ENCODE measurements around the gene ZDHHC3.

ZDHHC3 gene

DNA sequence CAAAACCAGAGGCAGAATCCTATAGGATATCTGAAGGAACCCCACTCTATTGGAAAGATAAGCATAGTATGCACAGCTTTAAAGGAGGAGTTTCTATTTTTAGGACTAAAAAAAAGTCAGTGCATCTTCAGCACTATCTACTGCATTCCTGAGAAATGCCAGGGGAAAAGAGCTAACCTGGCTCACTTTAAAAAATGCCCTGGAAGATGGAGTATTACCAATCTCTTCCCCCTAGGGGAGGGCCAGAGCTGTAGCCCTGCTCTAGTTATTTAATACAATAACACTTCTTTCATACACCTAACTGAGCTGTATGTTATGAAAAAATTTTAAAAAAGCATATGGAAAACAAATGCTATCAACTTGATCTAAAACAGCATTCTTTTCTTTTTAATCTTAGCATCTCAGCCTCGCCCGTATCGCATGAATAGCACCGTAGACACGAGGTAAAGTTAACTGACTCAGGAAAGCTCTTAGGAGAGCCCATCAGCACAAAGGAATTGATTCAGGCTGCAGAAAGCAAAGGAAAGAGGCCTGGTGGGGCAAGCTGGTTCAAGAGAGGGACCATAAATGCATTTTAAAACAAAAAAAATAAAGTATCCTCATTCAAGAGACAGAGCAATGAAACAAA, 51.4 kb downstream of the ZDHHC3 start:
- DNase-seq: no peak

DNA sequence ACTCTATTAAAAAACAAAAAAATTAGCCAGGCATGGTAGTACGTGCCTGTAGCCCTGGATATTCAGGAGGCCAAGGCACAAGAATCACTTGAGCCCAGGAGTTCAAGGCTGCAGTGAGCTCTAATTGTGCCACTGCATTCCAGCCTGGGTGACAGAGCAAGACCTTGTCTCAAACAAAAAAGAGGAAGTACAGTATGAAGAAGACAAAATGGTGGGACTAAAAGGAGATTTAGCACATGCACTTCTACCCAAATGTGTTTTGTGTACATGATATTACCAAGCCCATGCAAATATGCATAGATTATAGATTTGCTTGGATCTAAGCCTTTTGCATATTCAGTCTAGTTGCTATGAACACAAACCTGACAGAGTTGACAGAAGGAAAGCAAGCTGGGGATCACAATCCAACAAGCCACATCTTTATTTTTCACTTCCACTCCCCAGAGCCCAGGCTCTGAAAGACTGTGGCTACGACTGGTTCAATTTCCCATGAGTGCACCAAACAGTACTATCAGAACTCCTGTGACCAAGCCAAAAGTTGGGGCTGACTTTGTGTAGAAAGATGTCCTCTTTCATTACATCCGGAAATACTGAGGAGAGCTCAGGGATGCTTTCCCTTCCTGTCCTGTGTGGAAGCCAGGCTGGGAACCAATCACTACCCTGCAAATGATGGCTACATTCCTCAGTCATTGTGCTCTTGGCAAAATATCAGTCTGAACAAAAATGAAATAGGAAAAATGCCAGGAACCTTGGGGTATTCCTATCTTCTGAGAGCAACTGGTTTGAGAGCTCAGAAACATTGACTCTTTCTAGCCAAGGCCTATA, 52.1 kb downstream of the ZDHHC3 start:
- DNase-seq: no peak

DNA sequence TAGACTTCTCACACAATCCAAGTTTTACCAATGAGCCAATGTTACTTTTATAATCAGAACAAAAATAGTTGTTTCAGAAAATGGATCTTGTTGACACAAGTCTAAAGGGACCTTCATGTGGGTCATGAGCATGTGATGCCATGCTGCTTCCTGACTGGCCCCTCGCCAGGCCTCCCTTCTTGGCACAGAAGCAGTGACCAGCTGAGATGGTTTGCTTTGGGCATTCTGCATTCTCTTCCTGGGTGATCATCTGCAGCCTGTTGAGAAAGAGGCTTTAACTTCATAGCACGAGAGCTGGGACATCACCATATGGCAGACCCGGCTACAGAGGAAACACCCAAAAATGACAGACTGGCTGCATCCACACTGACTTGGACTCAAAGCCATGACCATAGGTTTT, 55.9 kb downstream of the ZDHHC3 start:
- no peak for DNase-seq

DNA sequence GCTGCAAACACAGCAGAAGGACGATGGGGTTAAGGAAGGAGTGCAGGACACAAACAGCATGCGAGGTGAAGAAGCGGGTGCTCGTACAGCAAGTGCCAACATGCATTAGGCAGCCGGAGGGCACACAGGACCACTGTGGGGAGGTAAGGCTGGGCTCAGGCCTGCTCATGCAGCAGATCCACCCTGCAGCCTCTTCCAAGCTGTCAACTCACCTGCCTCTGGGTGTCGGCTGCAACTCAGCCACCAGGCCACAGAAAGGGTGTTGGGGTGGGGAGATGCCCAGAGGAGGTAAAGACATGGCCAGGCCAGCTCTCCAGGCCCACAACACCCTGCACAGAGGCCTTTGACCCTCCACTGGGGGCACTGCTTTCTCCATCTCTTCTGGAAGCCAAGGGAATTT, 57.4 kb downstream of the ZDHHC3 start:
- no peak for DNase-seq

DNA sequence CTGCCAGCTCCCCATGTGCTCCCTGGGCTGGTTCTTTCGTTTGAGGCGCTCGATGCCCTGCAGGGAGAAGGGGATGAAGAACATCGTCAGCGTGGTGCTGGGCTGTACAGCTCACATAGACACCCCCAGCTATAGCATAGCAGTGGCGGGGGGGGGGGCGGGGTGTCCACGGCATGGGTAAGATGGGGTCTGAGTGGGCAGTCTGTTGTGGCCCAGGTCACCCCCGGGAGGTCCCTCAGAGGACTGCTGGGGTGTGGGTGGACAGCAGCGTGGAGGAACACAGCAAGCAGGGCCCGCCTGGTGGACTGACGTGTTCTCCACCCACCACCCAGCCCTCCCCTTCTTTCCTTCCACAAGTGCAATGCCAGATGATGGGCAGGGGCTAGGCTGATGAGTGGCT, 57.9 kb downstream of the ZDHHC3 start:
- no peak for DNase-seq

DNA sequence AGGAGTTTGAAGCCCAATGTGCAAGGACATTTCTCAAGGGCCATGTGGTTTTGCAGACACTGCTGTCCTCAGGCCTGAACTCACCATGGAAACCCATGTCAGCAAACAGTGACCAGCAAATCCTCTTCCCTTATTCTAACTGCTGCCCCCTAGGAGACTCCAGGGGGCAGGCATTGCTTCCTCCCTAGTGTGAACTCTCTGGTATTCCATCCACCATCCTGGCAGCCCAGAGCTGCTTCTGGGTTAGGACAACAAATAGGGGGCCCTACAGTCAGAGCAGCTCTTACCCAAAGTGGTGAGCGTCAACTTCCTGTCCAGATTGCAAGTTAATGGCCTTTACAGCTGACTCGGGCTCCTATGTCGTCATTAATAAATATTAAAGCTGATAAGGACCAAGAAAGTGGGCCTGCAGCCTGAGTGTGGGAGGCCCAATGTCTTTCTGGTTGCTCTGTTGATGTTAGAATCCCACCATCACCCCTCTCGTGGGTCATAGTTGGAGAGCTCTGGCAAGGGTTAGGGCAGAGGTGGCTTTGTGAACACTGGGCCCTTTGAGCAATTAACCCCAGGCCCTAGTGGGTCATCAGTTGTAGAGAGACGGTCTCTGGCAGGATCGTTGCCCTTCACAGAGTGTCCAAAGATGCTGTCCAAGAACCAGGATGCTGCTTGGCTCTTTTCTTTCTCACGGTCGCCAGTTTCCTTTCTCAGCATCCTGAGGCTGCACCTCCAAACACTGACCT, 60.1 kb downstream of the ZDHHC3 start:
- DNase-seq: no peak

DNA sequence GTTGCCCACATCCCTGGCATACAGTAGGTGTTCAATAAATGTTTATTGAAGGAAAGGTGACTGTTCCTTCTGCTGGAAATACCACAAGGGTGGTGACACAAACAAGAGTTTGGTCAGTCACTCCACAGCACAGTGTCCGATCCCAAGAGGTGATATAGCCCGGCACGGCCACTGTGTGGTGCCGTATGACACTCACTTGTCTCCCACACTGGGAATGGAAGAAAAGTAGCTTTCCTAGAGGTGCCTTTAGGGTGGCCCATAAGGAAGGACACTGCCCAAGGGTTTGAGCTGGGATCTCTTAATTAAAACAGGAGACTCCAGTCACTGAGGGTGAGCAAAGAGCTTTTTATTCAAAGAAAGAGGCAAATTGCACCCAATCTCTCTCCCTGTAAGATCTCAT, 61.0 kb downstream of the ZDHHC3 start:
- DNase-seq: no peak

DNA sequence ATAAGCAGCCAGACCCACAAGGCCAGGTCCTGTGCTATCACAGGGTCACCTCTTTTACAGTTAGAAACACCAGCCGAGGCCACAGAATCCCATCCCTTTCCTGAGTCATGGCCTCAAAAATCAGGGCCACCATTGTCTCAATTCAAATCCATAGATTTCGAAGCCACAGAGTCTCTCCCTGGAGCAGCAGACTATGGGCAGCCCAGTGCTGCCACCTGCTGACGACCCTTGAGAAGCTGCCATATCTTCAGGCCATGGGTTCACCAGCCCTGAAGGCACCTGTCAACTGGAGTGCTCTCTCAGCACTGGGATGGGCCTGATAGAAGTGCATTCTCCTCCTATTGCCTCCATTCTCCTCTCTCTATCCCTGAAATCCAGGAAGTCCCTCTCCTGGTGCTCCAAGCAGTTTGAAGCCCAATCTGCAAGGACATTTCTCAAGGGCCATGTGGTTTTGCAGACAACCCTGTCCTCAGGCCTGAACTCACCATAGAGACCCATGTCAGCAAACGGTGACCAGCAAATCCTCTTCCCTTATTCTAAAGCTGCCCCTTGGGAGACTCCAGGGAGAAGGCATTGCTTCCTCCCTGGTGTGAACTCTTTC, 62.0 kb downstream of the ZDHHC3 start:
- DNase-seq: peak; percentile 77

DNA sequence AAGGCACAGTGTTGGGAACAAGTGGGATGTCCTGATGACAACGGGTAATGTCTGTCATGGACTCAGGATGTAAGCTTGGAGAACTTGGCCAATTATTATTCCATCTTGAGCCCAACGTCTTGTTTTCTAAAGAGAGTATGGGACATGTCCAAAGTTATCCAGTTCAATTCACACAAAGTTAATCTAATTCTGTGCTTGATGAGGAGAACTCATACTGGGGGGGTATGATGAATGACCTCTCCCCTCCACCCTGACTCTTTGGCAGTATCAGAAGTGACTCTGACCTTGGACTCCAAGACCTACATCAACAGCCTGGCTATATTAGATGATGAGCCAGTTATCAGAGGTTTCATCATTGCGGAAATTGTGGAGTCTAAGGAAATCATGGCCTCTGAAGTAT, 65.3 kb downstream of the ZDHHC3 start:
- DNase-seq: no peak

DNA sequence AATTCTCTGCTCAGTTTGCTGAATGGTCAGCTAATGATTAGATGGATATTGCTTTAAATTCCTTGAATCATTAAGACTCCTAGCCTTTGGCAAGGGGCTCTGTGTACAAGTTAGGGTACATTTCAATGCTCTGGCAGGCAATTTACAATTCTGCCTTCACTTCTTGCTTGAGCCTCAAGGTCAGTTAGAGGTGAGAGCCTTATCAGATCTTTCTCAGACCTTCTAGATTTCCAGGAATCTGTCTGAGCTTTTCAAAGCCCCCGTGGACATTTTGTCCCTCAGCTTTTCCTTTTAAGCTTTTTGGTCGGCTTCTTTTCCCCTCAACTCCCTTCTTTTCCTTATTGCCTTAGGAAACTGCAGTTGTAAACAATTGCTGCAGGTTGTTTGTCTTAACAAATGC, 66.9 kb downstream of the ZDHHC3 start:
- no peak for DNase-seq

DNA sequence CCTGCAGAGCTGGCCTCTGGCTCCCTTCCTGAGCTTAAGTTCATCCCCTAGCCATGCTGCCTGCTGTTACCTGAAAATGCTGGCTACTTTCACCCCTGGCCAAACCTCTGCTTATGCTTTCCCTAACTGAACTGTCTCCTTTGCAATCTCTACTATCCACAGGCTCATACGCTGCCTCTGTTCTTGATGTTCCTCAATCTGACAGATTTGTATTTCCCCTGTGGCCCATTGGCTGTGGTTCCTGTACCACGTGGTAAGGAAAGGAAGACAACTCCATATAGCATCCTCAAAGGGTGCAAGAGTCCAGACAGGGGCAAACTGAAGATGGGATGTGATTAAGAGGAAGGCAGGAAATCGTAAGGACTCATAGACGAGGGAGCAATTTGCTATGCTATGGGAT, 68.4 kb downstream of the ZDHHC3 start:
- no peak for DNase-seq

DNA sequence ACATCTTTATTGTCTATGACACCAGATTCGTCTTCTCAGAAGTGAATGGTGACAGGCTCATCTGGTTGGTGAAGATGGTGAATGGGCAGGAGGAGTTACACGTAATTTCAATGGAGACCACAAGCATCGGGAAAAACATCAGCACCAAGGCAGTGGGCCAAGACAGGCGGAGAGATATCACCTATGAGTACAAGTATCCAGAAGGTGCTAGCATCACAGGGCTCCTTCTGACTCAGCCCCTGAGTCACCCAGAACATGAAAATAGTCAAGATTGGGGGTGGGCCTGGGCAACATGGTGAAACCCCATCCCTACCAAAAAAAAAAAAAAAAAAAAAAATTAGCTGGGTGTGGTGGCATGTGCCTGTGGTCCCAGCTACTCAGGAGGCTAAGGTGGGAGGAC, 69.0 kb downstream of the ZDHHC3 start:
- peak; percentile 24 for DNase-seq

DNA sequence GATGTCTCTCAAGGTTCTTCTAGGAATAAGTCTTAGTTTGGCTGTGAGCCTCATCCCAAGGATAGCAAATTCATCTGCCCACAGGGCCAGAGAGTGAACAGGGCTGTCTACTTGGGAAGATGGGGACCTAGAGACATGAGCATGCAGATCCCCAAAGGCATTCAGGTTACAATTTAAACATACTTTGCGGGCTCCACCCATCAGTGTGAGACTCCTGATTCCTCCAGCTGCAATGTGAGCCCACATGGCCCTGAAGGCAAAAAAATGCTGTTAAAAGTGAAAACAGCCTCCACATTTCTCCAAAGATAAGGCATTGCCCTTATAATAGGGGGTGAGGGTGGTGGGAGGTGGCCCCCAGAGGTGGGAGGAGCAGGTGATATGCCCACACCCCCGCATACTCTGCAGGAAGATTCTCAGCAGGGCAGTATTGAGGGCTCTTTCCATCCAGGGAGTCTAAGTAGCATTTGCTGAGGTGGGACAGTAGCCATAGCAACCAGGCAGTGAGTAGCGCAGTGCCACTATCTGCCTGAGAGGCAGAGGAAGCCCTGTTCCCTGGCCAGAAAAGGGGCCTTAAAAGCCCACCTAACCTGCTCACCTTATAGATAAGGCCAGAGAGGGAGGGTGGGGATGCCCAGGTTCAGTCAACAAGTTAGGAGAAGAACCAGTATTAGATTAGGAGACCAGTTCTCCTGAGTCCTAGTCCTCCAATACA, 70.4 kb downstream of the ZDHHC3 start:
- no peak for DNase-seq

DNA sequence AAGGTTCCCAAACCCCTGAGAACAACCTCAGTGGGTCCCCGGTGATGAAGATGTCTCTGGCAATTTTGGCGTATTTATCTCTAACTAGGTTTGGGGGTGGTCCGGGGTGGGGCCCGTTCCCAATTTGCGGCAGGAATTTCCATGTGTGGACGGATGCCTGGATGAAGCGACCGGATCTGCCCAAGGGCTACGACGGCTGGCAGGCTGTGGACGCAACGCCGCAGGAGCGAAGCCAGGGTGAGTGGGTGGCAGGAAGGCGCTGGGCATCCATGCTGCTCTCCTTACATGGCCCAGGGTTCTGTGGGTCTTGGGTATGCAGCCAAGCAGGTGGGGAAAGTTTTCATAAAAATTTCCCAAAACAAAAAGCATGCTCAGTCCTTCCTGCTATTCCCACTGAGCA, 72.2 kb downstream of the ZDHHC3 start:
- no peak for DNase-seq

DNA sequence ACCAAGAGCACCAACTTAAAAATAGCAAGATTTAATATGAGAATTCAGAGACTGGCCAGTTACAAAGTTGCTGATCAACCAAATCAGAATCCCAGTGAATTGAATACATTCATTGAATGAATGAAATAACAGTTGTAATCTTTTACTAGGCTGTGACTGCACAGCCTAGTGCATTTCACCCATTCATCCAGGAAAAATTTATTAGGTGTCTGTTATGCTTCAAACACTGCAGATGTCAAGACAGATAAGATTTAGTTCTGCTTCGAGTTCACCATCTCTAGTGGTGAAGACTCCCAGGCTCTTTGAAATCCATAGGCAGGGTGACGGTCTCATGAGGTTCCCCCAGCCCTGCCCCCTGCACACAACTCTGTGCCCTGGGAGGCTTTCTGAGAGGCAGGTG, 72.7 kb downstream of the ZDHHC3 start:
- DNase-seq: no peak

DNA sequence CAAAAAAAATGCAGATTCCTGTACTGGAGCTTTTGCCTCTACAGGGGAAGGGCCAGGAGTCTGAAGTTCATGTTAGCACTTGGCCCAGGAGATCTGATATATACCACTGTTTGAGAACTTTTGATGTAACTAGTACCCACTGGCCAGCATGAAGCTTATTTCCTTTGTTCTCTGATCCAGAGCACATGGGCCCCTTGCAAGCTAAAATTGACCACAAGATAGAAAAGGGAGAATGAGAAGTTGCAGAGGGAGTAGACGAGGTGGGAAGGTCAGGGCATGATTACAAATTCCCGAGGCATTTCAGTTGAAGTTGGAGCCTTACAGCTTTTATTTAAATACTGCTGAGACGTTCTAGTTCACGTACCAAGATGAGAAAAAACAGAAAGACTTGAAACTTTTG, 73.3 kb downstream of the ZDHHC3 start:
- DNase-seq: no peak

DNA sequence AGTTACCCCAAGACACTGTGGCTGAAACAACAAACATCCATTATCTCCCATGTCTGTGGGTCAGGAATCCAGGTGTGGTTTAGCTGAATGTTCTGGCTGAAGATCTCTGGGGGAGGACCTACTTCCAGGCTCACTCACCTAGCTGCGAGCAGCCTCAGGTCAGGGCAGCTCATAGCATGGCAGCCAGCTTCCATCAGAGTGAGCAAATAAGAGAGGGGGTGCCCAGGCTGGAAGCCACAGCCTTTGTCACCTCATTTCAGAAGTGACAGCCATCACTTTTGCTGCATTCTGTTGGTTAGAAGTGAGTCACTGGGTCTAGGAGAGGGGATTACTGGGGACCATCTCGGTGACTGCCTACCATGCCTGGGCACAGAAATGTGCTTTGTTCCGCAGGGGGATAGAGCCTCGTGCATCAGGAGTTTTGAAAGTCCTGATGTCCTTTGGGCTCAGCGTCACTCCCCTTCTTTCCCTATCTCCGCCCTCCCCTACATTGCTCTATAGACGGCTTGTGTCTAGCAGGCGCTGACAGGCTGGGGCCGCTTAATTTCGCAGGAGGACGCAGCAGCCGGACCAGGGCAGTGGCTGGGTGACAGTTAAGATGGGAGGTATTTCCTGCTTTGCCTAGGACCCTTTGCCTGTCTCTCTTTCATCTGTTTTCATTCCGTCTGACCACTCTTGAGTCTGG, 76.1 kb downstream of the ZDHHC3 start:
- DNase-seq: no peak

DNA sequence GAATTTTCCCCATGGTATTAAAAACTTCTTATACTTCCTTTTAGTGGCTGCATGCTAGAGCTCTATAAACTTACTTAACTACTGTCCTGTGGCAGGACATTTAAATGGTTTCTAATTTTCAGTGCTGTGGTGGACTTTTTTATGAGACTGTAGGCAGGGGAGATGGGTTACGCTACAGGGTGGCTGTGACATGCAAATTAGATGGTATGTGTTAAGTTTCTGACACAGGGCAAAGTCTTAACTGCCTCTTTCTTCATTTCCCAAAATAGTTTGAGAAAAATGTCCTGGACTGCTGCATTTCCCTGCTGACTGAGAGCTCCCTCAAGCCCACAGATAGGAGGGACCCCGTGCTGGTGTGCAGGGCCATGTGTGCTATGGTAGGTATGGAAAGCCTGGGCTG, 79.5 kb downstream of the ZDHHC3 start:
- DNase-seq: no peak

DNA sequence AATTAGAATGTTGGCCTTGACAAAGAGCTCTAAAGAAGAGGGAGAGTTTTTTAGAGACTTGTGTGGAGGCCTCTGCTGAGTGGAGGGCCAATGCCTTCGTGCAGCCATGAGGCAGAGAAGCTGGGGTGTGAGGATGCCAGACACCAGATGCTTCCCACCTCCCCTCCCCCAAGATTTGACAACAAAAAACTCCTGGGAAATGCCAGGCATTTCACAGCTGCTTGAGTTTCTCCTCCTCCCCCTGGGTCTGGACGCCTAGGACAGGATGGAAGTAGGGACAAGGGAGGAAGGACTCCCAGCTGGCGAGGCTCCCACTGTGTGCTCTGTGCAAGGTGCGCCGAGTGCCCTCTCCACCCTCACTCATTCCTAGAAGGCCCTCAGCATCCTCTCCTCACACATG, 81.5 kb downstream of the ZDHHC3 start:
- no peak for DNase-seq

DNA sequence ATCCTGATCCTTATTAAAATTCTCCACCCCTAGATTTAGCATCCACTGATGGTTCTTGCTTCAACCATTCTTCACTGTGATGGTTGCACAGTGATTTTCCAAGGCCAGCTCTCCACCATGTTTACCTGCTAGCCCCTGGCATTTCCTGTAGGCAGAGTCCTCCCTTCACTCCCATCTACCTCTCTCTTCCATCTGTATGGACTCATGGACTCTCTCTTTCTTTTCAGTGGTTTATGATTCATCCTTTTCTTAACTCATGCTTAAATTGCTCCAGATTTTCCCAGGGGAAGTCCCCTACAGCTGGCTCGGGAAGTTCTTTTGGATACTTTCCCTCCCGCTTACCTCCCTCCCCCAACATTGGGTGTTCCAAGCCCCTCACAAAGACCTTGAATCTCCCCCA, 82.9 kb downstream of the ZDHHC3 start:
- no peak for DNase-seq

DNA sequence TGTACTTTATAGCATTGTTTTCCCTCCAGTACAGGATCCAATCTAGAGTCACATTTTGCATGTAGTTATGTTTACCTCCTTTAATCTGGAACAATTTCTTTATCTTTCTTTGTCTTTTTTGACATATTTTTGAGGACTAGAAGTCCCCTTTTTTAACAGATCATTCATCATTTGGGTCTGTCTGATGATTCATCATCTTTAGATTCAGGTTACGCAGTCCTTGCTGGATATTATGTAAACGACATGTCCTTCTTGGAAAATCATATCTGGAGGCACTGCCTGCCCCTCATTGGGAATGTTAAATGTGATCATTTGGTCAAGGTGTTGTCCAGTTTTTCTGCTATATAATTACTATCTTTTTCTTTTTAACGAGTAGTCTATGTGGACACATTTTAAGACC, 83.3 kb downstream of the ZDHHC3 start:
- no peak for DNase-seq

DNA sequence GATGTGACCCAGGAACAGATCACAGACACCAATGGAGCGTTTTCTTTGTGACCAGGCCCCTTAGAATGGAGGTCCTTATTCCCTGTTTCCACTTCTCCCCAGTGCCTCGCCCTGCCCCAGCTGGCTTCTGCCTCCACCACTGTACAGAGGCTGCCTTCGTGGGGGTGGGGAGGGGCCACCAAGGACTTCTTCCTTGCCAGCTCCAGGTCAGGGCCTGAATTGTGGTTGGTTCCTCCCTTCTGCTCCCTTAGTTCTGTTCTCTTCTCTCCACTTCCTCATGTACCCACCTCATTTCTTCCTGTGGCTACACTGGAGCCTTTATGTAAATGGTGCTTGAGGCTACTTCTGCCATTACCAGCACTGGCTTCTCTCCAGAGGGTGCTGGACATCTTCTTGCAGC, 85.1 kb downstream of the ZDHHC3 start:
- DNase-seq: no peak
